IPS-18a (cell line): ENCODE measurements around the gene SERPINB2.
"Not testable (repeated sequence)": the region's sequence is repeated elsewhere in the genome, so short reads cannot be mapped to it uniquely, and the experiment has no call there.

ENCODE experiments used
- H3K27ac ChIP-seq: one replicate; pipeline ENCODE4 v1.5.1; 2013; ENCODE audit warnings: low read length
- H3K27me3 ChIP-seq: one replicate; pipeline ENCODE4 v1.6.1; 2013; ENCODE audit warnings: mild to moderate bottlenecking, low read length; ENCODE audit not compliant: control insufficient read depth, insufficient read depth
- H3K36me3 ChIP-seq: one replicate; pipeline ENCODE4 v1.6.1; 2013; ENCODE audit warnings: low read depth, low read length; ENCODE audit not compliant: control insufficient read depth
- H3K4me1 ChIP-seq: one replicate; pipeline ENCODE4 v1.6.1; 2013; ENCODE audit warnings: low read depth, low read length; ENCODE audit not compliant: control insufficient read depth
- H3K4me3 ChIP-seq: one replicate; pipeline ENCODE4 v1.5.1; 2013; ENCODE audit warnings: low read length
- H3K9ac ChIP-seq: one replicate; pipeline ENCODE4 v1.6.1; 2013; ENCODE audit warnings: mild to moderate bottlenecking, low read length, moderate library complexity
- H3K9me3 ChIP-seq: one replicate; pipeline ENCODE4 v1.6.1; 2013; ENCODE audit warnings: low read depth, low read length; ENCODE audit not compliant: control insufficient read depth

SERPINB2 gene

GRCh38 chr18:63940543-63941050 is 53.1 kb downstream of the SERPINB2 start:
- not testable (repeated sequence) for H3K4me1 ChIP-seq, H3K9me3 ChIP-seq, H3K9ac ChIP-seq, H3K27ac ChIP-seq, H3K36me3 ChIP-seq, H3K4me3 ChIP-seq
- H3K27me3 ChIP-seq: peaks cover 25% of the 10 kb centered on the region

GRCh38 chr18:63947051-63947790 is 59.7 kb downstream of the SERPINB2 start:
- no peak overlapping the region for H3K9ac ChIP-seq
- H3K4me1 ChIP-seq: no peaks in the 10 kb centered on the region
- H3K27ac ChIP-seq: no peak overlapping the region
- no peak overlapping the region for H3K4me3 ChIP-seq
- H3K9me3 ChIP-seq: no peaks in the 10 kb centered on the region
- H3K36me3 ChIP-seq: no peaks in the 10 kb centered on the region
- H3K27me3 ChIP-seq: peaks cover 9% of the 10 kb centered on the region

DNA sequence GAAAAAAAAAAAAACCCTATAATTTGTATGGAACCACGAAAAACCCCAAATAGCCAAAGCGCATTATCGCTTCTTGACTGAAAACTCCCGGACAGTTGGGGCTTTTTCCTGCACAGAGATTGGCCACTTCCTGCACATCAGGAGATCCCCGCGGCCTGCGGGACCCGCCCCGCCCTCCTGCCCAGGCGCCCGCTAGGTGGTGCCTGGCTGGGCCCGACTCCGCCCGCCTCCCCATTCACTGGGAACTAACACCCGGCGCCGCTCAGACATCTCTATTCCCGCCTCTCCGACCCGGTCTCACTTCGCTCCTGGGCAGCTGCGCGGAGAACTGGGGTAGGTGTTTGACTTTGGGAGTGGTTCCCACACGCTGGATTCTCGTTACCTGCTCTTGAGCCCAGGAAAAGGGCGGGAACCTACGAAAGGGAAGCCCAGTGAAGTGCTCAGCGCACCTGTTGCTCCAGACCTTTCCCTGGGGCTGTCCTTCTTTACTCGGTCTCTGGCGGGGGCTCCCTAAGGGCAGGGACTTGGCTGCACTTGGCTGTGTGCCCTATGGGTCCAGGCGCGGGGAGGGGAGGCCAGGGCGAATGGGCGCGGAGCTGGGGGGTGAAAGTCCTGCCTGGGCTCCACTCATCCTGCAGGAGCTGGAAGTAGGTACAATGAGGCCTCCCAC is 61.7 kb downstream of the SERPINB2 start, which contains the start of gene HMSD:
Gene HMSD (plus strand): TSS at position 234 of the 670 bp plus-strand sequence. CDS start 4,155 bp downstream, outside the sequence.
- H3K9me3 ChIP-seq: no peaks in the 10 kb centered on the region
- no peak within 1 kb of the TSS for H3K27ac ChIP-seq
- H3K4me1 ChIP-seq: no peaks in the 10 kb centered on the region
- peaks cover 9% of the 10 kb centered on the region for H3K27me3 ChIP-seq
- no peak within 1 kb of the TSS for H3K9ac ChIP-seq
- peak within 1 kb of the TSS; percentile 48 for H3K4me3 ChIP-seq
- H3K36me3 ChIP-seq: no peaks in the 10 kb centered on the region

- no peaks in the 10 kb centered on the region for H3K36me3 ChIP-seq
- no peak overlapping the region for H3K27ac ChIP-seq
- no peak overlapping the region for H3K4me3 ChIP-seq
- H3K27me3 ChIP-seq: peaks cover 9% of the 10 kb centered on the region
- H3K9me3 ChIP-seq: no peaks in the 10 kb centered on the region
- H3K4me1 ChIP-seq: no peaks in the 10 kb centered on the region
- H3K9ac ChIP-seq: no peak overlapping the region
Observed at GRCh38 chr18:63951302-63951705, 63.8 kb downstream of the SERPINB2 start.
